HEK293 (cell line): Measurements from ENCODE around the gene C5orf34.

ENCODE experiments used
- CTCF ChIP-seq: fragments of 450-650 bp; formaldehyde crosslinking; IDR thresholded peaks from 2 replicates; pipeline ENCODE4 v1.5.1; 2016; ENCODE audit warnings: missing biosample characterization, missing genetic modification characterization
- SP3 ChIP-seq: fragments of 450-650 bp; formaldehyde crosslinking; IDR thresholded peaks from 2 replicates; pipeline ENCODE4 v1.5.1; 2016; ENCODE audit warnings: missing biosample characterization, missing genetic modification characterization
- ZBTB20 ChIP-seq: fragments of 450-650 bp; formaldehyde crosslinking; IDR thresholded peaks from 2 replicates; pipeline ENCODE4 v1.5.1; 2016; ENCODE audit warnings: missing biosample characterization, missing genetic modification characterization
- ZNF121 ChIP-seq: fragments of 450-650 bp; formaldehyde crosslinking; IDR thresholded peaks from 2 replicates; pipeline ENCODE4 v1.5.1; 2016; ENCODE audit warnings: missing biosample characterization, missing genetic modification characterization
- ZNF501 ChIP-seq: fragments of 450-650 bp; formaldehyde crosslinking; IDR thresholded peaks from 2 replicates; pipeline ENCODE4 v1.5.1; 2016; ENCODE audit warnings: missing biosample characterization, missing genetic modification characterization
- ZSCAN16 ChIP-seq: fragments of 450-650 bp; formaldehyde crosslinking; IDR thresholded peaks from 2 replicates; pipeline ENCODE4 v1.5.1; 2016; ENCODE audit warnings: missing biosample characterization, missing genetic modification characterization

GRCh38 chr5:43523662-43524072, 8.7 kb upstream of the C5orf34 start:
- TF ChIP-seq ZNF121 (tag by site-specific recombination) (no peak), ZNF501 (tag by site-specific recombination) (no peak), CTCF (tag by site-specific recombination) (no peak), ZSCAN16 (tag by site-specific recombination) (no peak), ZBTB20 (tag by site-specific recombination) (no peak), SP3 (no peak)
